Transverse colon (tissue), 3 donors: ENCODE results near the gene C11orf87.

Source experiments
- CTCF ChIP-seq, 5 experiments: fragments of 200-600 bp in 3 of 5; fragments of 450-650 bp in 2 of 5; sonication (generic) in 3 of 5; IDR thresholded peaks; 1 replicate in 2 of 5; 2 replicates in 3 of 5; pipeline ENCODE4 v1.5.1; 2016 to 2017; ENCODE audit warnings: antibody characterized with exemption in 5 of 5, inconsistent platforms in 3 of 5, mild to moderate bottlenecking in 2 of 5, moderate library complexity in 1 of 5
- POLR2A ChIP-seq: fragments of 450-650 bp; IDR thresholded peaks from one replicate; pipeline ENCODE4 v1.6.1; 2016; ENCODE audit warnings: antibody characterized with exemption, mild to moderate bottlenecking, moderate library complexity

DNA sequence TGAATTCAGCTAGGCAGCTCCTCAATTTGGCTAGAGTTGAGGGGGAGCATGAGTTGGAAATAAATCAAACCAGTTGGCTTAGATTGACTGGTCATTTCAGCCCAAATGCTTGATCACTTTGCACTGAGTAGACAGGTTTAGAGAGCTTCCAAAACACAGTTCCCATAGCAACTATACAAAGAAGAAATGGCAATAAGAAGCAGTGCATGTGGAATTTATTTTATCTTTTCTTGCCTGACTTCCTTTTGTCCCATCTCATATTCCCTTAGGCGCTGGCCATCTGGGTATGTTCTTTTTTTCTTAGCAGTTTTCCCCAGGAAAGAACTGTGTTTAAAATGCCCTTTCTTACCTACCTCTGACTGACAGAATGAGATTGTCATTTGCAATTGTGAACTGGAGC is 38.7 kb upstream of the C11orf87 start:
- TF ChIP-seq CTCF (IDR thresholded peaks at IDR 0.05) (no peak), POLR2A (no peak)
